K562 (cell line): ENCODE results near the gene PCYT1A. TPM values are rescaled to one million over a fixed set of nuclear protein-coding genes. Genes with fewer than 3 reads are reported as not detected.

Source experiments
- ATAC-seq: fragments of 200-7000 bp; cut with Tn5 transposase; 3 replicates; pipeline ENCODE4 v1.9.1; 2020; ENCODE audit warnings: moderate library complexity
- BruUV-seq: library from RNA; stranded (reverse); fragments of 400-500 nt; replicated peaks from 2 replicates; lab custom pipeline; 2021; lab: Mats Ljungman, UMichigan
- CTCF ChIA-PET: fragments of 300-600 bp; formaldehyde crosslinking; extraction: SDS; loops from one replicate; lab custom pipeline; 2021; ENCODE audit warnings: low intra/inter-chr PET ratio; lab: Yijun Ruan, JAX
- POLR2A ChIA-PET: fragments of 300-600, 350-650 bp; sonication (Branson Sonifier 250); formaldehyde crosslinking; extraction: SDS; loops from one replicate; lab custom pipeline; 2021; ENCODE audit warnings: antibody characterized with exemption, inconsistent platforms; lab: Yijun Ruan, JAX
- DNase-seq, 4 experiments: peaks; one replicate each; pipeline versions ENCODE4 v3.0.0 to v3.0.0-alpha.2; 2011 to 2018; ENCODE audit warnings: low spot score in 3 of 4, mixed read lengths in 3 of 4; ENCODE audit errors: extremely low read depth in 1 of 4
- FAIRE-seq: peaks from 2 replicates; lab custom pipeline; 2011; peaks lifted over from hg19 to GRCh38; lab: Jason Lieb, UNC
- H2AFZ ChIP-seq: 2 replicates; pipeline ENCODE4 v1.6.0; 2011; ENCODE audit warnings: low read depth, low read length, control low read depth, inconsistent platforms
- H3K27ac ChIP-seq: fragments of 200-600 bp; 3 replicates; pipeline ENCODE4 v1.8.0; 2011; ENCODE audit warnings: low read depth, mild to moderate bottlenecking, control low read depth, inconsistent platforms, low read length, moderate library complexity, mixed read lengths; ENCODE audit errors: extremely low read depth
- H3K27me3 ChIP-seq, 2 experiments: fragments of 300-600 bp in 1 of 2; 2 replicates in 1 of 2; 3 replicates in 1 of 2; pipeline versions ENCODE4 v1.6.0 to v1.8.0; 2011; ENCODE audit warnings: inconsistent platforms in 2 of 2, low read length in 2 of 2, mild to moderate bottlenecking in 1 of 2, mixed read lengths in 1 of 2, moderate library complexity in 1 of 2; ENCODE audit not compliant: control insufficient read depth in 2 of 2, insufficient read depth in 2 of 2
- H3K36me3 ChIP-seq: fragments of 300-600 bp; 3 replicates; pipeline ENCODE4 v1.8.0; 2011; ENCODE audit warnings: mild to moderate bottlenecking, low read length, inconsistent platforms; ENCODE audit not compliant: control insufficient read depth, insufficient read depth
- H3K4me1 ChIP-seq, 2 experiments: fragments of 200-600 bp in 1 of 2; replicated peaks in 1 of 2; 2 replicates in 1 of 2; 3 replicates in 1 of 2; pipeline versions ENCODE4 v1.5.1 to v1.8.0; 2011; ENCODE audit warnings: inconsistent platforms in 2 of 2, low read length in 2 of 2, mild to moderate bottlenecking in 1 of 2, mixed read lengths in 1 of 2, moderate library complexity in 1 of 2; ENCODE audit not compliant: control insufficient read depth in 2 of 2, insufficient read depth in 2 of 2
- H3K4me2 ChIP-seq: 2 replicates; pipeline ENCODE4 v1.6.1; 2011; ENCODE audit warnings: low read length, control low read depth, inconsistent platforms, mixed read lengths; ENCODE audit not compliant: insufficient read depth
- H3K4me3 ChIP-seq: fragments of 200-600 bp; sonication (generic), shearing (Covaris generic); 2 replicates; pipeline ENCODE4 v1.5.1; 2016; ENCODE audit warnings: control low read depth, inconsistent platforms
- H3K79me2 ChIP-seq: fragments of 200-600 bp; 3 replicates; pipeline ENCODE4 v1.8.0; 2011; ENCODE audit warnings: low read length, inconsistent platforms; ENCODE audit not compliant: control insufficient read depth, insufficient read depth
- H3K9ac ChIP-seq, 2 experiments: 2 replicates each; pipeline versions ENCODE4 v1.6.0 to v1.6.1; 2011; ENCODE audit warnings: low read depth in 2 of 2, low read length in 2 of 2, control low read depth in 1 of 2, inconsistent platforms in 1 of 2, mild to moderate bottlenecking in 1 of 2, mixed read lengths in 1 of 2; ENCODE audit not compliant: insufficient read depth in 1 of 2
- H3K9me1 ChIP-seq: one replicate; pipeline ENCODE4 v1.6.0; 2011; ENCODE audit warnings: inconsistent platforms, mild to moderate bottlenecking, low read length, moderate library complexity; ENCODE audit not compliant: control insufficient read depth, insufficient read depth
- H3K9me3 ChIP-seq: replicated peaks from 2 replicates; pipeline ENCODE4 v1.5.1; 2011; ENCODE audit warnings: low read depth, low read length, inconsistent platforms; ENCODE audit not compliant: control insufficient read depth, insufficient read depth
- H4K20me1 ChIP-seq: replicated peaks from 2 replicates; pipeline ENCODE4 v1.6.1; 2011; ENCODE audit warnings: low read length, inconsistent platforms, mixed read lengths; ENCODE audit not compliant: control insufficient read depth, insufficient read depth
- ATF4 ChIP-seq: fragments of 450-650 bp; formaldehyde crosslinking; IDR thresholded peaks from 2 replicates; pipeline ENCODE4 v1.4.0; 2022; ENCODE audit warnings: mild to moderate bottlenecking, moderate library complexity
- GATAD2B ChIP-seq: fragments of 450-650 bp; IDR thresholded peaks from 2 replicates; pipeline ENCODE4 v1.6.1; 2017; ENCODE audit warnings: mild to moderate bottlenecking, borderline replicate concordance
- NR4A1 ChIP-seq, 2 experiments: fragments of 250-450 bp in 1 of 2; fragments of 450-650 bp in 1 of 2; sonication (Bioruptor Pico) in 1 of 2; IDR thresholded peaks; 2 replicates each; pipeline versions ENCODE4 v1.4.0 to v1.6.1; 2016 to 2020; ENCODE audit warnings: mild to moderate bottlenecking in 2 of 2, missing compliant biosample characterization in 1 of 2, missing genetic modification characterization in 1 of 2, moderate library complexity in 1 of 2
- RBM14 ChIP-seq: fragments of 200-400 bp; formaldehyde crosslinking; IDR thresholded peaks from 2 replicates; pipeline ENCODE4 v1.6.1; 2018; ENCODE audit warnings: low read depth, mild to moderate bottlenecking, low read length, moderate library complexity, borderline replicate concordance; ENCODE audit not compliant: insufficient read depth
- SMARCB1 ChIP-seq: IDR thresholded peaks from 2 replicates; pipeline ENCODE4 v1.6.1; 2011; ENCODE audit warnings: improper control_type of control experiment, low read depth; ENCODE audit not compliant: insufficient read length
- ZNF146 ChIP-seq: IDR thresholded peaks from one replicate; pipeline ENCODE4 v1.6.1; 2018; ENCODE audit warnings: missing compliant biosample characterization; ENCODE audit not compliant: unreplicated experiment
- ZNF668 ChIP-seq: fragments of 250-450 bp; sonication (Bioruptor Pico); IDR thresholded peaks from 2 replicates; pipeline ENCODE4 v1.8.0; 2022; ENCODE audit warnings: mild to moderate bottlenecking, inconsistent platforms
- WGBS: fragments of 100-300 bp; shearing (Covaris generic); methylation state at CpG from one replicate; pipeline ENCODE4 v1.1.6; 2016; ENCODE audit warnings: low coverage, mixed read lengths; ENCODE audit not compliant: insufficient coverage; ENCODE audit errors: missing lambda C conversion rate; 5-methylcytosine and 5-hydroxymethylcytosine counted together
- in situ Hi-C: fragments of 300-500 bp; cut with MboI; formaldehyde crosslinking; loops from 4 replicates; pipeline ENCODE4 v1.15.0; 2018; ENCODE audit warnings: inconsistent platforms, mixed read lengths
- intact Hi-C: fragments of 100-400 bp; cut with micrococcal nuclease; formaldehyde crosslinking; loops from 2 replicates; pipeline ENCODE4 v1.14.2; 2022
- polyA plus RNA-seq, 8 experiments: library from polyadenylated mRNA; depleted of rRNA in 4 of 8; stranded (reverse) in 5 of 8; unstranded in 3 of 8; fragments of >200 nt; fragmentation: Nextera tagmentation in 2 of 8; fragmentation: Illumina TruSeq in 1 of 8; extraction: Ambion mirVana in 2 of 8; extraction: Trizol in 1 of 8; gene quantifications; 2 replicates each; pipeline versions ENCODE4 v1.2.1 to v1.2.3, GENCODE V29; 2011 to 2014; ENCODE audit warnings: inconsistent platforms in 1 of 8, missing spikeins in 1 of 8
- total RNA-seq, 7 experiments: library from RNA; depleted of rRNA in 6 of 7; stranded (reverse); fragments of >200 nt in 6 of 7; fragmentation: Illumina TruSeq in 2 of 7; extraction: Trizol in 2 of 7; gene quantifications; 2 replicates each; pipeline versions ENCODE4 v1.2.1 to v1.2.3, GENCODE V29; 2011 to 2021; ENCODE audit warnings: low replicate concordance in 1 of 7
- TF ChIP-seq, protein P1 (sequence below), 2 experiments: fragments of 450-650 bp; IDR thresholded peaks; 2 replicates each; pipeline ENCODE4 v1.6.1; 2016; ENCODE audit warnings: mild to moderate bottlenecking in 2 of 2, borderline replicate concordance in 1 of 2, low read depth in 1 of 2, moderate library complexity in 1 of 2
- TF ChIP-seq, protein P2 (sequence below), 3 experiments: fragments of 200-800 bp in 1 of 3; sonication (Bioruptor generic) in 1 of 3; sonication (generic) in 1 of 3; formaldehyde crosslinking in 1 of 3; IDR thresholded peaks; 2 replicates each; pipeline versions ENCODE4 v1.6.1 to v1.8.0; 2016 to 2022; ENCODE audit warnings: mild to moderate bottlenecking in 2 of 3, missing compliant biosample characterization in 2 of 3, missing genetic modification characterization in 2 of 3, missing genetic modification reagents in 1 of 3

PCYT1A gene
- total and polyA plus RNA-seq, 9 of the 15 experiments (the other 6 are each of a cell fraction or from before 2014, with no cell fraction given), result 13.4 to 62.8 (median 49.4) TPM

DNA sequence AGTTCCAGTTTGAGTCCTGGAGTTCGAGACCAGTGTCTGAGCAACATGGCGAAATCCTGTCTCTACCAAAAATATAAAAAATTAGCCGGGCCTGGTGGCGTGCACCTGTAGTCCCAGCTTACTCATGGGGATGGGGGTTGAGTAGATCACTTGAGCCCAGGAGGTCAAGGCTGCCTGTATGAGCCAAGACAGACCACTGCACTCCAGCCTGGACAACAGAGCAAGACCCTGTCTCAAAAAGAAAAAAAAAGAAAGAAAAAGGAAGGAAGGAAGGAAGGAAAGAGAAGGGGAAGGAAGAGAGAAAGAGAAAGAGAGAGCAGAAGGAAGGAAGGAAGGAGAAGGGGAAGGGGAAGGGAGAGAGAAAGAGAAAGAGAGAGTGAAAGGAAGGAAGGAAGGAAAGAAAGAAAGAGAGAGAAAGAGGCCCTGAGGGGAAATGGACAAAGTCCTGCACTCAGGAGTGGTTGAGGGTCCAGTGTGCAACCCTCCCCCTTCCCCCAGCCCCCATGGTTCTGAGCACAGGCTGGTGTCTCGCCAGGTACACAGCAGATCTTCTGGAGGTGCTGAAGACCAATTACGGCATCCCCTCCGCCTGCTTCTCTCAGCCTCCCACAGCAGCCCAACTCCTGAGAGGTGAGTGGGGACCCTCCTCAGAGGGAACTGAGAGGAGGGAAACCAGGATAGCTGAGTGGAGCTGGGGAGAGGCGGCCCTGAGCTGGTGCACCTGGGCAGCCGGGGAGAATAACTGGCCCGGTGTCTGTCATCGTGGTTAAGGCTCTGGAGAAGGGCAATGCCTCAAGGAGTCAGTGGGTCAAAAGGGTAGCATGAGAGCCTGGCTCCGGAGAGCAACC is 70.0 kb downstream of the PCYT1A start:
- H3K4me3 ChIP-seq, result no peak overlapping the region
- TF ChIP-seq, protein P1, sequence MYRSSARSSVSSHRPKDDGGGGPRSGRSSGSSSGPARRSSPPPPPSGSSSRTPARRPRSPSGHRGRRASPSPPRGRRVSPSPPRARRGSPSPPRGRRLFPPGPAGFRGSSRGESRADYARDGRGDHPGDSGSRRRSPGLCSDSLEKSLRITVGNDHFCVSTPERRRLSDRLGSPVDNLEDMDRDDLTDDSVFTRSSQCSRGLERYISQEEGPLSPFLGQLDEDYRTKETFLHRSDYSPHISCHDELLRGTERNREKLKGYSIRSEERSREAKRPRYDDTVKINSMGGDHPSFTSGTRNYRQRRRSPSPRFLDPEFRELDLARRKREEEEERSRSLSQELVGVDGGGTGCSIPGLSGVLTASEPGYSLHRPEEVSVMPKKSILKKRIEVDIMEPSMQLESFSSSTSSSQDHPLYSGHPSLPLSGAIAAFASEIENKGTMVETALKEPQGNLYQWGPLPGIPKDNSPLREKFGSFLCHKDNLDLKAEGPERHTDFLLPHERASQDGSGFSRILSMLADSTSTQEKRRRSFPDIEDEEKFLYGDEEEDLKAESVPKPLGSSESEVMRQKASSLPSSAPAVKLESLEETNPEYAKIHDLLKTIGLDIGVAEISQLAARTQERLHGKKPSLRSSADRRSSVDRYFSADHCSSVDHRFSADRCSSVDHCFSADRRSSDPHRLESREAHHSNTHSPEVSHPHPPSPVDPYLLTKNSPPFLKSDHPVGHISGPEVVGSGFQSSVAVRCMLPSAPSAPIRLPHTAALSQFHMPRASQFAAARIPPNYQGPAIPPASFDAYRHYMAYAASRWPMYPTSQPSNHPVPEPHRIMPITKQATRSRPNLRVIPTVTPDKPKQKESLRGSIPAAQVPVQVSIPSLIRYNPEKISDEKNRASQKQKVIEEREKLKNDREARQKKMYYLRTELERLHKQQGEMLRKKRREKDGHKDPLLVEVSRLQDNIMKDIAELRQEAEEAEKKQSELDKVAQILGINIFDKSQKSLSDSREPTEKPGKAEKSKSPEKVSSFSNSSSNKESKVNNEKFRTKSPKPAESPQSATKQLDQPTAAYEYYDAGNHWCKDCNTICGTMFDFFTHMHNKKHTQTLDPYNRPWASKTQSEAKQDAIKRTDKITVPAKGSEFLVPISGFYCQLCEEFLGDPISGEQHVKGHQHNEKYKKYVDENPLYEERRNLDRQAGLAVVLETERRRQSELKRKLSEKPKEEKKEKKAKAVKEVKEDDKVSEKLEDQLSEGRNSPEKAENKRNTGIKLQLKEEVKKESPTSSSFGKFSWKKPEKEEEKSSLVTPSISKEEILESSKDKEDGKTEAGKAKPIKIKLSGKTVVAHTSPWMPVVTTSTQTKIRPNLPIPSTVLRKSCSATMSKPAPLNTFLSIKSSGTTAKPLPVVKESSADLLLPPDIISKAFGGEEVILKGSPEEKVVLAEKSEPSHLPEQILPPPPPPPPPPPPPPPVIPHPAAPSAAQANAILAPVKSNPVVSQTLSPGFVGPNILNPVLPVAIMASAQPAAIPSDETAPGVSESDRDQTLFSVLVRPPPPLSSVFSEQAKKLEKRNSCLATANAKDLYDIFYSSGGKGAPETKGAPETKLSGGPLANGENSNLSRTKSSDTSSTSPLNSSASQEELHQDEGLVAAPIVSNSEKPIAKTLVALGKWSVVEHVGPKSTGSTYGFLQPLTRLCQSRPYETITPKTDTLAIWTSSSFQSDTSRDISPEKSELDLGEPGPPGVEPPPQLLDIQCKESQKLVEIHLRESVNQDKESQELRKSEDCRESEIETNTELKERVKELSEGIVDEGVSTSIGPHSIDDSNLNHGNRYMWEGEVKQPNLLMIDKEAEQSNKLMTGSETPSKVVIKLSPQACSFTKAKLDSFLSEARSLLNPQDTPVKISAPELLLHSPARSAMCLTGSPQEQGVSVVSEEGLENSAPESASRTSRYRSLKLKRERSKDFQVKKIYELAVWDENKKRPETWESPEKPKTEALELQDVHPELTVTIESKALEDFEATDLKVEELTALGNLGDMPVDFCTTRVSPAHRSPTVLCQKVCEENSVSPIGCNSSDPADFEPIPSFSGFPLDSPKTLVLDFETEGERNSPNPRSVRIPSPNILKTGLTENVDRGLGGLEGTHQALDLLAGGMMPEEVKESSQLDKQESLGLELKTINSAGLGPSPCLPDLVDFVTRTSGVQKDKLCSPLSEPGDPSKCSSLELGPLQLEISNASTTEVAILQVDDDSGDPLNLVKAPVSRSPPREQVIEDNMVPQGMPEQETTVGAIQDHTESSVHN (IDR thresholded peaks at IDR 0.05; ENCODE audit: borderline replicate concordance in 1 of 2, low read depth in 1 of 2), result no peak
- TF ChIP-seq ZNF146 (CRISPR knock-in tag) (no peak), GATAD2B (no peak), RBM14 (no peak), ATF4 (CRISPR knock-in tag) (no peak), ZNF668 (CRISPR knock-in tag) (no peak), SMARCB1 (no peak), NR4A1 (CRISPR knock-in tag; IDR thresholded peaks at IDR 0.05) (no peak), NR4A1 (tag; IDR thresholded peaks at IDR 0.05) (no peak)
- TF ChIP-seq, protein P2, sequence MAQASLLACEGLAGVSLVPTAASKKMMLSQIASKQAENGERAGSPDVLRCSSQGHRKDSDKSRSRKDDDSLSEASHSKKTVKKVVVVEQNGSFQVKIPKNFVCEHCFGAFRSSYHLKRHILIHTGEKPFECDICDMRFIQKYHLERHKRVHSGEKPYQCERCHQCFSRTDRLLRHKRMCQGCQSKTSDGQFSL (CRISPR knock-in tag; IDR thresholded peaks at IDR 0.05), result no peak
- TF ChIP-seq, protein P2 (tag; IDR thresholded peaks at IDR 0.05), result no peak

More for the DNA sequence above, 70.0 kb downstream of the PCYT1A start:
- H3K27me3 ChIP-seq, result no peaks in the 10 kb centered on the region
- no peak overlapping the region for H3K4me2 ChIP-seq
- peak overlapping the region in 1 of 2 experiments; percentile 2; a peak in 1 of 4 replicates for H3K9ac ChIP-seq
- no peak overlapping the region for H3K27ac ChIP-seq
- 45% methylated on average over 9 of the region's 12 CpGs for WGBS
- BruUV-seq, result no TSS peak
- no peaks in the 10 kb centered on the region for H3K9me3 ChIP-seq
- DNase-seq, result no peak
- CTCF ChIA-PET, result no interaction called here
- no peak for ATAC-seq
- no peaks in the 10 kb centered on the region for H3K36me3 ChIP-seq
- no peaks in the 10 kb centered on the region for H3K9me1 ChIP-seq
- no peaks in the 10 kb centered on the region for H4K20me1 ChIP-seq
- intact Hi-C loops, result no loop called here
- no peak overlapping the region for H2AFZ ChIP-seq
- peaks cover 0 to 31% of the 10 kb centered on the region in 2 experiments; a peak in 2 of 5 replicates for H3K4me1 ChIP-seq
- in situ Hi-C loops, result loop anchor here (25.0 kb wide), 1 partner anchor 505 kb away; the partner anchor contains the start of gene MUC20
- H3K79me2 ChIP-seq, result no peaks in the 10 kb centered on the region
- POLR2A ChIA-PET, result no interaction called here
- FAIRE-seq, result no peak
